Gastrocnemius medialis (tissue), 4 donors: ENCODE measurements around the gene COL11A2. TPM values are rescaled to one million over a fixed set of nuclear protein-coding genes. Genes with fewer than 3 reads are reported as not detected.

Experiments used
- ATAC-seq, 2 donors: fragments of 150-250 bp; one replicate each; pipeline ENCODE4 v1.9.1; 2016
- DNase-seq, 2 donors: peaks; one replicate each; pipeline ENCODE4 v3.0.0-alpha.2; 2019
- H3K27ac ChIP-seq, 4 donors: fragments of 200-600 bp; sonication (generic); 1 replicate in 1 of 4; 2 replicates in 3 of 4; pipeline ENCODE4 v1.5.1; 2016 to 2018; ENCODE audit warnings: mild to moderate bottlenecking in 2 of 4, moderate library complexity in 1 of 4
- H3K27me3 ChIP-seq, 3 donors: fragments of 200-600 bp; sonication (generic) in 2 of 3; 1 replicate in 1 of 3; 2 replicates in 2 of 3; pipeline versions ENCODE4 v1.5.1 to v1.6.0; 2016 to 2019; ENCODE audit warnings: mild to moderate bottlenecking in 1 of 3, moderate library complexity in 1 of 3
- H3K36me3 ChIP-seq, 2 donors: fragments of 200-600 bp; sonication (generic) in 1 of 2; one replicate each; pipeline ENCODE4 v1.5.1; 2017 to 2018
- H3K4me1 ChIP-seq, 2 donors: fragments of 200-600 bp; sonication (generic) in 1 of 2; one replicate each; pipeline ENCODE4 v1.5.1; 2016 to 2017; ENCODE audit warnings: mild to moderate bottlenecking in 2 of 2
- H3K4me3 ChIP-seq, 4 donors: fragments of 200-600 bp; sonication (generic) in 3 of 4; 1 replicate in 1 of 4; 2 replicates in 3 of 4; pipeline ENCODE4 v1.5.1; 2016 to 2019; ENCODE audit warnings: mild to moderate bottlenecking in 2 of 4
- H3K9me3 ChIP-seq, 3 donors: fragments of 200-600 bp; sonication (generic) in 2 of 3; 1 replicate in 1 of 3; 2 replicates in 2 of 3; pipeline ENCODE4 v1.5.1; 2016 to 2019
- POLR2A ChIP-seq, 2 donors: fragments of 450-650 bp; IDR thresholded peaks; one replicate each; pipeline ENCODE4 v1.6.1; 2017; ENCODE audit warnings: antibody characterized with exemption in 2 of 2, mild to moderate bottlenecking in 2 of 2, moderate library complexity in 2 of 2
- in situ Hi-C, 4 donors: fragments of 200-750 bp; cut with MboI; loops; one replicate each; pipeline versions ENCODE4 v1.15.0 to v1.8.0; 2017; ENCODE audit warnings: low sequenced_read_pairs in 4 of 4
- intact Hi-C: fragments of 100-400 bp; cut with DNase I; formaldehyde crosslinking; loops from one replicate; pipeline ENCODE4 v1.15.1; 2023; ENCODE audit warnings: low total_unique reads
- total RNA-seq, 4 donors: library from RNA; depleted of rRNA; stranded (reverse); fragments of >200 nt; gene quantifications; one replicate each; pipeline versions ENCODE4 v1.1.0 to v1.2.3, GENCODE V29; 2016
- TF ChIP-seq, protein P1 (sequence below), 5 experiments: fragments of 450-650 bp in 3 of 5; fragments of 200-600 bp in 2 of 5; sonication (generic) in 2 of 5; IDR thresholded peaks in 4 of 5; conservative IDR thresholded peaks in 1 of 5; 1 replicate in 4 of 5; 2 replicates in 1 of 5; pipeline ENCODE4 v1.5.1; 2016 to 2019; ENCODE audit warnings: antibody characterized with exemption in 5 of 5, mild to moderate bottlenecking in 3 of 5, moderate library complexity in 3 of 5

Gene COL11A2
- total RNA-seq, 4 donors from 2014 or later: 0.31 to 0.92 (median 0.47) TPM

DNA sequence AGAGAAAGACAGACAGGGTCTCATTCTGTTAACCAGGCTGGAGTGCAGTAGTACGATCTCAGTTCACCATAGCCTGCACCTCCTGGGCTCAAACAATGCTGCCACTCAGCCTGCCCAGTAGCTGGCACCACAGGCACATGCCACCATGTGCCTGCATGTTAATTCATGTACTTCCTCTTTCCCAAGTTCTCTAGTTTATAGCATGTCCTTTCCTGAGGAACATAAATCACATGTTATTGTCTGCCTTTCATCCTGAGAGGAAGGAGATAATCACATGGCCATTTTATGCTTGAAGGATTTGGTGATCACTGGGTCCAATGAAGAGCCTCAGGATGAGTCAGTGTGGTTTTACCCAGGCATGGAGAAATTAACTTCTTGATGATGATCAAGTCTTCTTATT, 47.9 kb downstream of the COL11A2 start:
- in situ Hi-C loops (no loop called here), intact Hi-C loops (loop anchor here (10.0 kb wide), 1 partner anchor 140 kb away; the partner anchor contains the start of gene HLA-DOA)
- no peak overlapping the region for H3K27ac ChIP-seq
- DNase-seq (no peak), ATAC-seq (no peak)
- H3K27me3 ChIP-seq: peaks cover 0 to 8% (median 6%) of the 10 kb centered on the region in 3 donors
- H3K4me1 ChIP-seq: no peaks in the 10 kb centered on the region
- no peak for TF ChIP-seq POLR2A (IDR thresholded peaks at IDR 0.05)
- TF ChIP-seq, protein P1, sequence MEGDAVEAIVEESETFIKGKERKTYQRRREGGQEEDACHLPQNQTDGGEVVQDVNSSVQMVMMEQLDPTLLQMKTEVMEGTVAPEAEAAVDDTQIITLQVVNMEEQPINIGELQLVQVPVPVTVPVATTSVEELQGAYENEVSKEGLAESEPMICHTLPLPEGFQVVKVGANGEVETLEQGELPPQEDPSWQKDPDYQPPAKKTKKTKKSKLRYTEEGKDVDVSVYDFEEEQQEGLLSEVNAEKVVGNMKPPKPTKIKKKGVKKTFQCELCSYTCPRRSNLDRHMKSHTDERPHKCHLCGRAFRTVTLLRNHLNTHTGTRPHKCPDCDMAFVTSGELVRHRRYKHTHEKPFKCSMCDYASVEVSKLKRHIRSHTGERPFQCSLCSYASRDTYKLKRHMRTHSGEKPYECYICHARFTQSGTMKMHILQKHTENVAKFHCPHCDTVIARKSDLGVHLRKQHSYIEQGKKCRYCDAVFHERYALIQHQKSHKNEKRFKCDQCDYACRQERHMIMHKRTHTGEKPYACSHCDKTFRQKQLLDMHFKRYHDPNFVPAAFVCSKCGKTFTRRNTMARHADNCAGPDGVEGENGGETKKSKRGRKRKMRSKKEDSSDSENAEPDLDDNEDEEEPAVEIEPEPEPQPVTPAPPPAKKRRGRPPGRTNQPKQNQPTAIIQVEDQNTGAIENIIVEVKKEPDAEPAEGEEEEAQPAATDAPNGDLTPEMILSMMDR (IDR thresholded peaks at IDR 0.05 in 4 of 5, conservative IDR thresholded peaks at IDR 0.05 in 1 of 5): no peak
- no peaks in the 10 kb centered on the region for H3K36me3 ChIP-seq
- H3K4me3 ChIP-seq: no peak overlapping the region
- no peaks in the 10 kb centered on the region for H3K9me3 ChIP-seq

DNA sequence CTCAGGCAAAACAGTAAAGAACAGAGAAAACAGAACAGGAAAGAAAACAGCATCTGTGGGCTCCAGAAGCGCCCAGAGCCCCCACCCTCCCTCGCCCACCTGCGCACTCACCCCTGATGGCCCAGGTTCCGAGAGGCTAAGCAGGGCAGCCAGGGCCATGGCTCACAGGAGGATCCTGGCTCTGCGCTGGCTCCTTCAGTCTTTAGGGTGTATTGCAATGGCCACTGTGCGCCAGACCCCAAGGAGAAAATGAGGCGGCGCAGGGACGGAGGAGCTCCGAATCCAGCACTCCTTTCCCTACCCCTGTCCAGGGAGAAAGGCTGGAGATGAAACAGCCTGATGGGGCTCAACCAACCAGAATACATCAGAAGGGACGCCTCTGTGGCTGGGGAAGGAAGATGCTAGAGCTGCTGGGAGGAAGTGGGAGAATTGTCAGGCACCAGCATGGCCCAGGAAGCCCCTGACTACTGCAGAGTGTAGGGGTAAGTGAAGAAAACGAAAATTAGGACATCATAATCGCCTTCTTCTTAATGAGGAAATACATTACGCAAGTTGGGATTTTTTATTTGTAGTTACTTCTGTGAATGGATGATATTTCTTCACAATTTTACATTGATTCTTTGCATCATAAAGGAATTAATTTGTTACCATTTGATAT, 49.0 kb downstream of the COL11A2 start:
- Histone ChIP-seq H3K9me3 (no peaks in the 10 kb centered on the region), H3K27ac (no peak overlapping the region), H3K36me3 (no peaks in the 10 kb centered on the region), H3K4me1 (no peaks in the 10 kb centered on the region), H3K27me3 (peaks cover 0 to 5% (median 3%) of the 10 kb centered on the region in 3 donors), H3K4me3 (no peak overlapping the region)
- DNase-seq: no peak
- no peak for TF ChIP-seq POLR2A (IDR thresholded peaks at IDR 0.05)
- TF ChIP-seq, protein P1 (IDR thresholded peaks at IDR 0.05 in 4 of 5, conservative IDR thresholded peaks at IDR 0.05 in 1 of 5): no peak
- no peak for ATAC-seq
- intact Hi-C loops (loop anchor here (10.0 kb wide), 1 partner anchor 138 kb away; the partner anchor contains the start of gene HLA-DOA), in situ Hi-C loops (no loop called here)

DNA sequence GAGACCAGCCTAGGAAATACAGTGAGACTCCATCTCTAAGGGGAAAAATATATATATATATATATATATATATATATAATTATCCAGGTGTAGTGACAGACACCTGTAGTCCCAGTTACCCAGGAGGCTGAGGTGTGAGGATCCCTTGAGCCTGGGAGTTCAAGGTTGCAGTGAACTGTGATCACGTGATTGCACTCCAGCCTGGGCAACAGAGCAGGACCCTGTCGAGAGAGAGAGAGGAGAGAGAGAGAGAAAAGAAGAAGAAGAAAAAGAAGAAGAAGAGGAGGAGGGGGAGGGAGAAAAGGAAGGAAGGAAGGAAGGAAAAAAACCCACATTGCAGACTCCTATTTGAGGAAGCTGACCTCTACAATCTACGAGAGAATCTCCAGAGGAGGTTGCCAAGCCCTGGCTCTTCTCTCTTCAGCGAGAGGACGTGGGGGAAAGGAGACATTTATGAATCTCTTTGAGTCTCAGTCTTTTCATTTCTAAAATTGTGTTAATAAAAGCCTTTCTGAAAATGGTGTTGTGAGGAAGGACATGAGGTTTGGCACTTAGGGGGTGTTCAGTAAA, 49.7 kb downstream of the COL11A2 start:
- TF ChIP-seq POLR2A (IDR thresholded peaks at IDR 0.05): no peak
- TF ChIP-seq, protein P1 (IDR thresholded peaks at IDR 0.05 in 4 of 5, conservative IDR thresholded peaks at IDR 0.05 in 1 of 5): no peak

DNA sequence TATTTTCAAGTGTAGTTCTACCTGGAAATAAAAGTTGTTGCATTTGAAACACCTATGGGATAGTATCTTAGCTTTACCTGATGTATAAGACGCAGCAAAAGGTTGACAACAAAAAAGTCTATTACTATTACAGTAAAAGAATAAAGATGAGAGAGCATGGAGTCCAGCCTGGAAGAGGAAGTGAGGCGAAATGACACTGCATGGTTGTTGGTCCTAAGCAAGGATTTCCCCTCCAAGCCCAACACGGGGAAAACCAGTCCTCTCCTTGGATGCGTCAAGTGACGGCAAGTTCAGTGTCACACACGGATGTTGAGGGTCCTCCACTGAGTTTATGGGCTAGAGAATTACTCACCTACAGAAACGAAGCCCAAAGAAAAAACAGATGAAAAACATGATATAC, 51.7 kb downstream of the COL11A2 start:
- intact Hi-C loops (loop anchor here (10.0 kb wide), 1 partner anchor 136 kb away; the partner anchor contains the start of gene HLA-DOA), in situ Hi-C loops (no loop called here)
- ATAC-seq (no peak), DNase-seq (no peak)
- Histone ChIP-seq H3K27ac (no peak overlapping the region), H3K27me3 (peaks cover 0 to 5% (median 3%) of the 10 kb centered on the region in 3 donors), H3K9me3 (no peaks in the 10 kb centered on the region), H3K4me1 (no peaks in the 10 kb centered on the region), H3K4me3 (no peak overlapping the region), H3K36me3 (no peaks in the 10 kb centered on the region)
- TF ChIP-seq, protein P1 (IDR thresholded peaks at IDR 0.05 in 4 of 5, conservative IDR thresholded peaks at IDR 0.05 in 1 of 5): no peak
- no peak for TF ChIP-seq POLR2A (IDR thresholded peaks at IDR 0.05)

More for the DNA sequence above, 49.7 kb downstream of the COL11A2 start:
- Histone ChIP-seq H3K4me1 (no peaks in the 10 kb centered on the region), H3K36me3 (no peaks in the 10 kb centered on the region), H3K9me3 (no peaks in the 10 kb centered on the region), H3K27ac (no peak overlapping the region), H3K27me3 (peaks cover 0 to 5% (median 3%) of the 10 kb centered on the region in 3 donors), H3K4me3 (no peak overlapping the region)
- intact Hi-C loops (loop anchor here (10.0 kb wide), 1 partner anchor 138 kb away; the partner anchor contains the start of gene HLA-DOA), in situ Hi-C loops (no loop called here)
- ATAC-seq (no peak), DNase-seq (no peak)
